Measurements from ENCODE around the gene FGF14. TPM values are rescaled to one million over a fixed set of nuclear protein-coding genes. Genes with fewer than 3 reads are reported as not detected.

Gene FGF14
- total RNA-seq, 1 donor from 2014 or later = 0.16 TPM

- ATAC-seq = no peak
Observed at GRCh38 chr13:101773062-101773461, 628.8 kb downstream of the FGF14 start.

DNA sequence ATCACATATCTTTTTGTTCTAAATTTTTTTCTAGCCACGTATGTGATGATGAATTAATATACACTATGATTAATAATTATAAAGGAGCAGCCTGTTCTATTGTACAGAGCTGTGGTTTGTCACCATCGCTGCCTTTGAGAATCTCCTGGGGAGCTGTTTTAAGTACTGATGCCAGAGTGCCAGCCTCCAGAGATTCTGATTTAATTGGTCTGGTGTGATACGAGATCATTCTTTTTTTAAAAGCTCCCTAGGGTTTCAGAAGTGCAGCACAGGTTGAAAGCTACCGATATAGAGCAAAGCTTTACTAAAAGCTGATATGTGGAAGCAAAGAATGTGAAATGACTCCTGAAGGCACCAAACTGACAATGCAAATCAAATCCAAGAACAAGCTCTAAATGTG, 634.7 kb downstream of the FGF14 start:
- ATAC-seq = no peak

DNA sequence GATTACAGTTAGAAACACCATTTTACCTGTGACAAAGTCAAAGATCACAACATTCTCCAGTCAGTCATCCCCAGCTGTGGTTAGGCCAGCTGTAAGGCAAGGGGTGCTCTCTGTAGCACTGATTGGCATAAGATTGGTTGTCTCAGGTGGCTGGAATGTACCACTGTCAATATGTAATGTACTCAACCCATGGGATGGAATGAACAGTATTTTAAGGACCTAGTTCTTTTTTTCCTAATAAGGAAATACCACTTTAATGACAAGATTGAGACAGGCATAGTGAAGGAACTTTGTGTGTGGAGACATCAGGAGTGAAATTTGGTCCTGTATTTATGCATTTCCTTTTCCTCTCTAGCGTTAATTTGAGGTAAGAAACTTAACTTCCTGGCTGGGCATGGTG, 638.7 kb downstream of the FGF14 start:
- no peak for ATAC-seq

DNA sequence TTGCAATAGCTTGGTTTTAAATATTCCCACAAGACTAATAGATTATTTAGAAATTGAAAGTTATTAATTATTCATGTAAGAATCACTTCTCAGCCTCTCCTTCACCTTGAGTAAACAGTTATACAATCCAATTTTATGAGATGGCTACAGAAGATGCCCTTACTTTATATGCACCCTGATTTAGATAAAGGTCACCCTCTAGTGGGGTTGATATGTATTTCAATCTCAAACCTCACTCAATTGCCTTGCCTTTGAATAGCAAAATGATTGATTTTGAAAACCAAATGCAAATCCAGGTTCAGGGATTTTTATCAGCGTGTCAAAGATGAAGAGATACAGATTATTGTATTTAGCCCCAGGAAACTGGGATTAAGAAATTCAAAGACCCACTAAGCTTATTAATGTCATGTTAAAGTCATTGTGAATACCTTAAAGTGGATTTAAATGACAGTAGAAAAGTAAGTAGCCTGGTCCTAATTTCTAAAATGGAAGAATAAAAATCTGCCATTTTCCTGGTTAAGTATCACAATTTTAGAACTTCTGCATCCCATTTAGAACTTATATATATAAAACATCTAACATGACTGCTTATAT, 644.3 kb downstream of the FGF14 start:
- ATAC-seq = peak; percentile 63

DNA sequence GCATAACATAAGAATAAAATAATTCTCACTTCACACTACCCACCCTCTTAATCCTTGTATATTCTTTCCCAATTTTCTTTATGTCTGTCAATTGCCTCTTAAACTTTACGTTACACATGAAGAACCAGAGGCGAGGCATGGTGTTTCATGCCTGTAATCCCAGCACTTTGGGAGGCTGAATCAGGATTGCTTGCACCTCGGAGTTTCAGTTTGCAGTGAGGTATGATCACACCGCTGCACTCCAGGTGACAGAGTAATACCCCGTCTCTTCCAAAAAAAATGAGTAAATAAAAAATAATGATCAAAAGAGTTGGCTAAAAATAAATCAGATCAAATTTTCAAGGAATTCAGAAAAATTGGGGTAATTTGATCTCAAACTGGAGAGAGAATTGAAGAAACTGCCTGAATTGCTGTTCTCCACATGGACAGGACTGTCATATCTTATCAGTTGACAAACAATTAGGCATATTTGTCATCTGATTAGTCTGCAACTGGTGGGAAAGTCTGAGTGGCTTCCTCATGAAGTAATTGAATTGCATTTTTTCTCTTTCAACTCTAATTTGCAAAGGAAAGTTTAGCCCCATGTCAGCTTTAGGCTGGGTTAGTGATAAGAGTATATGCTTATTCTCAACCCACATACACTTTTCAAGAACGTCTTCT, 646.5 kb downstream of the FGF14 start:
- ATAC-seq = no peak

- ATAC-seq = no peak
Observed at GRCh38 chr13:101752432-101752831, 649.4 kb downstream of the FGF14 start.

- no peak for ATAC-seq
Observed at GRCh38 chr13:101751488-101751887, 650.4 kb downstream of the FGF14 start.

- ATAC-seq = no peak
Observed at GRCh38 chr13:101749584-101749983, 652.3 kb downstream of the FGF14 start.

DNA sequence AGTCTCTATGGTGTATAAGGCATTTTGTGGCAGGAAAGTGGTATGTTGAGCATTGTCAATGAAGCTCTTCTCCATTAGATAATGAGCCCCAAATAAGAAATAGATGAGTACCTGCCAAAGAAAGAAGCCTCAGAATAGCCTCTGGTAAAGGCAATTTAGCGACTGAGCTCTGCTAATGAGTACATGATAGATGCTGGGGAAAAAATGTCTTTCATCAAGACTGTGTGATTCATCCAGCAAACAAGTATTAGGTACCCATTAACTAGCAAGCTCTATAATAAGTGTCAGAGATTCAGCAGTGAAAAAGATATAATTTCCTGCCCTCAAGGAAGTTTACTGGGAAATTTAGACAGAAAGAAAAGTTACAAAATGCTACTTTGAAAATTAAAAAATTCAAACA, 654.8 kb downstream of the FGF14 start:
- ATAC-seq = no peak

GRCh38 chr13:101746513-101746912, 655.3 kb downstream of the FGF14 start:
- ATAC-seq = no peak

DNA sequence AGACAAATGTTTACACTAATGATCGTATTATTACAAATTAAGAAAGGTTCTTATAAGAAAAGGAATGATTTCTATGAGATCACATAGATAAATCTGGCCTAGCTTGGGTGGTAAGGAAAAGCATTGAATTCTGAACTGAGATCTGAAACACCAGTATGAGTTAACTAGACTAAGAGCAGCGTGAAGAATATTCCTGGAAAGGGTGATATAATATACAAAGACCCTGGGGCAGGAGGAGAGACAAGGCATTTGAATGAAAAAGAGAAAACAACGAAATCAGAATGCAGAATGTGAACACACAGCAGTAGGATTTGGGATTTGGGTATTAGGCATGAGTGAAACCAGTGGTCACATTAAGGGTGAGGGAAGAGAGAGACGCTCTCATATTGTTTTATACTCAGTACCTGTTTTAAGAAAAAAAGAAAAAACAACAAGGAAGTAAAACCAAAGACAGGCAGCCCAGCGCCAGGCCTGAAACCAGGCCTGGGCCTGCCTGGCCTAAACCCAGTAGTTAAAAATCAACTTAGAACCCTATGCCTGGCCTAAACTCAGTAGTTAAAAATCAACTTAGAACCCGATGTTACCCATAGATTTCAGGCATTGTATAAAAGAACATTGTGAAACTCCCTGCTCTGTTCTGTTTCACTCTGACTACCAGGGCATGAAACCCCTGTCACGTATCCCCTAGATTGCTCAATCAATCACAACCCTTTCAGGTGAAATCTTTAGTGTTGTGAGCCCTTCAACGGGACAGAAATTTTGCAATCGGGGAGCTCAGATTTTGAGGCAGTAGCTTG, 662.3 kb downstream of the FGF14 start:
- ATAC-seq = no peak

- ATAC-seq = no peak
Observed at GRCh38 chr13:101738336-101738735, 663.5 kb downstream of the FGF14 start.

GRCh38 chr13:101736566-101736965, 665.3 kb downstream of the FGF14 start:
- ATAC-seq = peak; percentile 54

DNA sequence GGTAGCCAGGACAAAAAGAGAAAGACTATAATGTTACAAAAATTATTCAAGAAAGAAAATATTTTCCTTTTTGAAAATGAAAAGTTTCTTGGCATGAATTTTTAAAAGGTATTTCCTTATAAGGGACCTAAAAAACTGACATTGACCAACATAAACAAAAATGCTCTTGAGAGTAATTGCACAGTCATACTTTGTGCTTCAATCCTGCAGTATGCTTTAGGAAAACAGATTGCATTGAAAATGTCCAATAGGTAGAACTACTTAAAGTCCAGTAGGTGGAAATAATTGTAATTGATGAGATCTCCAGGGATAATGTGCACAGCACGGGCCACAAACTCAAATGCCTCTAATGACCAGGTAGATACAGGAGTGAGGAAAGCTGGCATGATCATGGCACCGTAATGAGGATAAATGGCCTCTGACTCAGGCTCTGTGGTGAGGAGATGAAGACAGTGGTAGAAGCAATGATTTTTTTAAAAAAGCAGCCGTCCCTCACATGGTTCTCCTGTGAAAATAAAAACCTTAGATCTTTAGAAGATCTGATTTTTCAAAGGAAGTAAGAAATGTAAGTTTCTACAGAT, 671.3 kb downstream of the FGF14 start:
- no peak for ATAC-seq

DNA sequence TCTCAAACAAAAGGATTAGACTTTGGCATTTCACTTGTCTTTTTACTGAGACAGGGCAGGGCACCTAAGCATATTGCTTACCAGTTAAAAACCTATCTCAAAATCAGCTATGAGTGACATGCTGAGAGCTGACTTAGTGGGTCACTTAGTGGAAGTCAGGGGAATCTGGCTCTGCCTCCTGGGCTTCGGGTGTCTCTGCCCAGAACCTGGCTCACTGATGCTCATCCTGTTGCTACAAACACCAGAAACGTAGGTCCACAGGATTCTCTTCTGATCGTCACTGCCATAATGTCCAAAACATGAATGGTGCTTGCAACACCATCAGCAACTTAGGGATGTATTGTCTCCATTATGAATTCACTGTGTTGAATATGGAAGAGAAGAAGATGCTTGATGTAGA, 673.2 kb downstream of the FGF14 start:
- no peak for ATAC-seq

GRCh38 chr13:101728021-101728420, 673.8 kb downstream of the FGF14 start:
- no peak for ATAC-seq

DNA sequence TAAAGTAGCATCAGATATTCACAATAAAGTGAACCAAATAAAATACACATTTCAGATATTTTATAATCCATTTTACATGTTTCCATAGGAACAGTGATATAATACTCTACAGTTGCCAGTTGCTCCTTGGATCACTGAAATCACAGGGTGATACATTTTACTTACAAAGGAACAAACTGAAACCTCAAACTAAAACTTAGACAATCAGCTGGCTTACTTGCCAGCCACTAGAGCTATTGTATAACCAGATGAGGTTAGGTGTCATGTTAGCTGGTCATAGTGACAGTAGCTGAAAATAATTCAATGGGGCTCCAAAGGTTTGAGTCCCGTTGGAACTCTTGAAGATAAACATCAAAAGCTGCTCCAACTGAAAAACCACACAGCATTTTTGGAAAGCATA, 674.7 kb downstream of the FGF14 start:
- no peak for ATAC-seq

DNA sequence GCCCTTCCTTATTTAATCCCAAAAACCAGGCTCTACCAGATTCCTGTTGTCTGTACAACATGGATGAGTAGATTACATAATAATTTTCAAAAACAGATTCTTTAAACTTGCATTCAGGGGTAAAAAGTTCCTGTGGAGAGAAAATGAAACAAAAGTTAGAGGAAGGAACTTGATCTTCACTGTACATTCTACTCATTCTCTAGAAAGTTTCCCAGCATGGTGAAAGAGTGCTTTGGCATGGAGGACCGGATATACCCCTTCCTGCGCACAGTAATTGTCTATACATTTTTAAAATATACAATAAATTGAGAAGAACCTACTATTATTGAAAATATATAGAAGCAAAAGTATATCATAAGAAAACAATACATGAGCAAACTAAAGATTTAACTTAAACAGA, 675.2 kb downstream of the FGF14 start:
- ATAC-seq = no peak

DNA sequence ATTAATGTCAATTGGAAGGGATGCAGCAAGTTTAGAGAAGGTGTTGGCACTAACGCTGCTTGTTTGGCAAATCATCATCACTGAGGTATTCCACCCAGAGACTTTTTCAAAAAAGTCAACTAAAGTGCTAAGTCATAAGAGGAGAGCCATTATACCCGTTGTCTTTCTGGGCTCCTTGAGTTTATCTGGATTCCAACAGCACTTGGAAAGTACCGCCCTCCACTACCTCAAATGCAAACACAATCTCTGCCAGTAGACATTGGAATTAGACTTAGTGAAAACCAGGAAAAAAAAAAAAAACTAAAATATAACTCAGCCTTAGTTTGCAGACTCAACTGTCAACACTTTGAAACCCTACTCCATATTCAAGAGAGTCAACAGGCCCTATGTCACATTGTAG, 683.4 kb downstream of the FGF14 start:
- no peak for ATAC-seq

- ATAC-seq = no peak
Observed at GRCh38 chr13:101717353-101717752, 684.5 kb downstream of the FGF14 start.

- ATAC-seq = no peak
Observed at GRCh38 chr13:101714195-101714594, 687.7 kb downstream of the FGF14 start.

- no peak for ATAC-seq
Observed at GRCh38 chr13:101712026-101712348, 689.9 kb downstream of the FGF14 start.

- no peak for ATAC-seq
Observed at GRCh38 chr13:101711307-101712025, 690.4 kb downstream of the FGF14 start.

Data from esophagus mucosa (tissue), 1 donor.